Measurements from ENCODE around the gene RAD51B.

GRCh38 chr14:67853715-67854114, 34.1 kb downstream of the RAD51B start:
- TF ChIP-seq POLR2A (IDR thresholded peaks at IDR 0.05) (no peak), CTCF (IDR thresholded peaks at IDR 0.05) (no peak)
